IPS-18c (cell line): ENCODE data around the gene SALL4.
A peak's percentile ranks its signal among the peaks of the same experiment; 100 is the strongest.
"Not testable (repeated sequence)": the region's sequence is repeated elsewhere in the genome, so short reads cannot be mapped to it uniquely, and the experiment has no call there.

Source experiments
- H3K4me3 ChIP-seq: 2 replicates; pipeline ENCODE4 v1.7.0; 2013; ENCODE audit warnings: low read depth, mild to moderate bottlenecking, low read length, moderate library complexity; ENCODE audit not compliant: insufficient read depth
- H3K9me3 ChIP-seq: one replicate; pipeline ENCODE4 v1.6.1; 2013; ENCODE audit warnings: mild to moderate bottlenecking, low read length, moderate library complexity; ENCODE audit not compliant: control insufficient read depth, insufficient read depth

SALL4 gene

DNA sequence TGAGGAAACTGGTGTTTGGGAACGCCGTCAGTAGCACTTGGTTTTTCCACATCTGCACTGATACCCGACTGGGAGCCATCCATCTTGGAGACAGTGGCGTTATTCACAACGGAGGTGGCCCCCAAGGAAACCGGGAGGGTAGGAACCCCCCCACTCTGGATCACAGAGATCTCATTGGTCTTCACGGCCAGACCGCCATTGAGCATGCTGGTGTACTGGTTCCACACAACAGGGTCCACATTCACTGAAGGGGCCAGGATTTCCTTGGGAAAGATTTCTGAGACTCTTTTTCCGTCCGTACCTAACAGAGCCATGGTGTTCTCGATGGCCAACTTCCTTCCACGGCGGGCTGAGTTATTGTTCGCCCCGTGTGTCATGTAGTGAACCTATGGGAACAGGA, 18.0 kb downstream of the SALL4 start:
- no peak overlapping the region for H3K4me3 ChIP-seq
- H3K9me3 ChIP-seq, result no peaks in the 10 kb centered on the region

DNA sequence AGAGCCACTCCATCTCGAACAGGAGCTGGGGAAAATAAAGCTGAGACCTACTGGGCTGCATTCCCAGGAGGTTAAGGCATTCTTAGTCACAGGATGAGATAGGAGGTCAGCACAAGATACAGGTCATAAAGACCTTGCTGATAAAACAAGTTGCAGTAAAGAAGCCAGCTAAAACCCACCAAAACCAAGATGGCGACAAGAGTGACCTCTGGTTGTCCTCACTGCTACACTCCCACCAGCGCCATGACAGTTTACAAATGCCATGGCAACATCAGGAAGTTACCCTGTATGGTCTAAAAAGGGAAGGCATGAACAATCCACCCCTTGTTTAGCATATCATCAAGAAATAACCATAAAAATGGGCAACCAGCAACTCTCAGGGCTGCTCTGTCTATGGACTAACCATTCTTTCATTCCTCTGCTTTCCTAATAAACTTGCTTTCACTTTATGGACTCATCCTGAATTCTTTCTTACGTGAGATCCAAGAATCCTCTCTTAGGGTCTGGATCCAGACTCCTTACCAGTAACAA, 24.0 kb downstream of the SALL4 start:
- H3K9me3 ChIP-seq, H3K4me3 ChIP-seq: not testable (repeated sequence)

DNA sequence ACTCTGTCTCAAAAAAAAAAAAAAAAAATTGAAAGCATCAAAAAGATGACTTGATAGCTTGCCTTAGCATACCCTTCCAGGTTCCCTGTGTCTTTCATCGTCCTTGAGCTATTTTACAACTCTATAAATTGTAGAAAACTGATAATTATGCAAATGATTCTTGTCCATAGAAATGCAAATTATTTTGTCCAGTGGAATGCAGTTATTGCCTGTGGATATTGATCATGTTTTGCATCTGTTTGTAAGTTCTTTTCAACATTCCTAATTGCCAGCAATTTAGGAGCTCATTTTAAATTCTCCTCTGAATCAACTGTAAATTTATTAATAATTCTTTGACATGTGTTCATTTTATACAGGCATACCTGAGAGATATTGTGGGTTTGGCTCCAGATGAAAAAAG, 27.1 kb downstream of the SALL4 start:
- no peaks in the 10 kb centered on the region for H3K9me3 ChIP-seq
- no peak overlapping the region for H3K4me3 ChIP-seq

DNA sequence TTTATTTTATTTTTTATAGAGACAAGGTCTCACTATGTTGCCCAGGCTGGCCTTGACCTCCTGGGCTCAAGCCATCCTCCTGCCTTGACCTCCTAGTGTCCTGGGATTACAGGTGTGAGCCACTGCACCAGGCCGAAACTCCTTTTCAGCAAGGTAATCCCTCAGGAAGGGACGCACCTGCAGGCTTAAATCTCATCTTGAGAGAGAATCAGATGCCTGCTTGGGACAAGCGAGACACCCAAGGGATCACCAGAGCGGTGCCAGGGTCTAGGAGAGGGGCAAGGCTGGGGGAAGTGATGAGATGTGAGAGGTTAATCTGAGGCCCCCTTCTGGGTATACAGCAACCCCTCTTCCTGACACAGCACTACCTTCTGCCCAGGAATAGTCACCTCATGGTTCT, 30.1 kb downstream of the SALL4 start:
- no peaks in the 10 kb centered on the region for H3K9me3 ChIP-seq
- no peak overlapping the region for H3K4me3 ChIP-seq

DNA sequence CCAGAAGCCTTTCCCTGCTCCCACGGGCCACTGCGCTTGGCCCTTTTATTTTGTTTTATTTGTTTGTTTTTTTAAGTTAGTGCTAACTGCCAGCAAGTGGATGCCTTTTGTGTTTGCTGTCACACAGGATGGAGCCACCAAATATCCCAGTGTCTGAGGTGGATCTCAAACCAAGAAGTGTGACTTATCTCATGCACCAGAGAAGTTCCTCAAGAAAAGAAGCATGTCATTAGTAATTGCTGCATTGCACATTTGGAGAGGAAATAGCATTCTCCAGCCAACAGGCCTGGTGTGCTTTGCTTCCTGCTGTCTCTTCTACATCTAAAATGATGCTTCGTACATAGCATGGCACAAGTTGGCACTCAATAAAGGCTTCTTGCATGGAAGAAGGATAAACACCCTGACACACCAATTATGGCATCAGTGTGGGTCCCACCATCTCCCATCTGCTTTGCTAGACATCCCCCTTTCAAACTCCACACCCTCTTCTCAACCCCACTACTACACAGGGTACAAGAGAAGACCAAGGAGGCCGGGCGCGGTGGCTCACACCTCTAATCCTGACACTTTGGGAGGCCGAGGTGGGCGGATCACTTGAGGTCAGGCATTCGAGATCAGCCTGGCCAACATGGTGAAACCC, 32.2 kb downstream of the SALL4 start:
- no peak overlapping the region for H3K4me3 ChIP-seq
- no peaks in the 10 kb centered on the region for H3K9me3 ChIP-seq

DNA sequence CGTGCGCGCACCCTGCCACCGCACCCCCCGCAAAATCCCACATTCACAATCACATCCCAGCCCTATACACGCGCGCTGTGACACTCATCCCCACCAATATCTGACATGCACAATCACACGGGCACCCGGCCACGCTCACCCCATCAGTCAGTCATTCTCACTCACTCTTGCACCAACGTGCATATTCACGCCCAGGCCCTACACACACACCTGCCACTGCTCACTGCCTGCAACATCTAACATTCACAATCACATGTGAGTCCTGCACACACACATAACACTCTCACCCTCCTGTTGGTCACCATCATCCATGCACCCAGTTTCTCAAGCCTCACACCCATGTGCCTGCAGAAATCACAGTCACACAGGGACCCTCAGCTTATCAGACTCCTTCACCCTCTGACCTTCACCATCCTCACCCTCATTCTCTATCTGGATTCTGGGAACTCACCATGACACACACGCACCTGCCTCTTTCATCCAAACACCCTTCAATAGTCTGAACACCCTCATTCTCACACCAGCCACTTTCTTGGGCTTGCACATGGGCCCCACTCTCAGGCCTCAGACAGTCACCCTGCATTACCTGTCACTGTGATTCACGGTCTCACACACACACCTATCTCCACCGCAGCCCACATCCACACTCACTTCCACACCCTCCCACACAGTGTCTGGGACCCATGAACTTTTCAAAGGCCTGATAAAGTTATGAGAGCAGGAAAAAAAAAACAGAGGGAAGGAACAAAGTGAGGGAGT, 33.4 kb downstream of the SALL4 start:
- no peaks in the 10 kb centered on the region for H3K9me3 ChIP-seq
- H3K4me3 ChIP-seq, result no peak overlapping the region

DNA sequence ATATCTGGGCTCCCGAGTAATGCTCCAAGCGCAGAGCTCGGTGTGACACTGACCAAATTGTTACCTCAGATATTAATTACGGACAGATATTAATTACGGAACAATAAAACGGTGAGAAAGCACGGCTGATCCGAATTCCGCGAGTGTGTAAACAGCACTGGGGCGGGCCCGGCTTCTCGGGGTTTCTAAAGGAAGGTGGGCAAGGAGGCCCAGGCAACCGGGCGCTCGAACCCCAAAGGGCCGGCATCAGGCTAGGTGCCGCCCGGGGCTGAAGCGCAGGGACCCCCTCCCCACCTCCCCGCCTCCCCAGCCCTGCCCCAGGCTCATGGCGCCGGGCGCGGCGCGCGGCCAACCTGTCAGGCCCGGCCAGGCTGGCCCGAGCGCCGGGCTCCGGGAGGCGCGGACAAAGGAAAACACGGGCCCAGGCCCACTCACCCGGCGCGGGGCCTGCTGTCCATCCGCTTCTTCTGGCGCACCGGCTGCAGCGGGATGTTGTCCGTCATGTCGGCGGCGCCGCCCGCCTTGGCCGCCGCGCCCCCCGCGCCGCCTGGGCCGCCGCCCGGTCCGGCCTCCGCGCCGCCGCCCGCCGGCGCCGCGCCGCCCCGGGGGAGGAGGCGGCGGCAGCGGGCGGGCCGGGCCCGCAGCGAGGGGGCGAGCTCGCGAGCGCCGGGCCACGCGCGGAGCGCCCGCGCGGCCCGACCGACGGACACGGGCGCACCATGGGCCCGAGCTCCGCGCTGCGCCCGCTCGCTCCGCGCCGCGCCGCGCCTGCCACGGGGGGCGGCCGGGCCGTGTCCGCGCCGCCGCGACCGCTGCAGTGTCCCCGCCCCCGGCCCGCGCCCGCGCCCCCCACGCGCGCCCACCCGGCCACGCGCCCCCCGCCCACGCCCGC, 34.2 kb downstream of the SALL4 start, which contains the start of gene ATP9A:
ATP9A (minus strand) TSS at position 524 of the 892 bp plus-strand sequence; CDS start at position 503, 21 bp downstream.
- Histone ChIP-seq H3K9me3 (no peaks in the 10 kb centered on the region), H3K4me3 (peak within 1 kb of the TSS; percentile 74)

DNA sequence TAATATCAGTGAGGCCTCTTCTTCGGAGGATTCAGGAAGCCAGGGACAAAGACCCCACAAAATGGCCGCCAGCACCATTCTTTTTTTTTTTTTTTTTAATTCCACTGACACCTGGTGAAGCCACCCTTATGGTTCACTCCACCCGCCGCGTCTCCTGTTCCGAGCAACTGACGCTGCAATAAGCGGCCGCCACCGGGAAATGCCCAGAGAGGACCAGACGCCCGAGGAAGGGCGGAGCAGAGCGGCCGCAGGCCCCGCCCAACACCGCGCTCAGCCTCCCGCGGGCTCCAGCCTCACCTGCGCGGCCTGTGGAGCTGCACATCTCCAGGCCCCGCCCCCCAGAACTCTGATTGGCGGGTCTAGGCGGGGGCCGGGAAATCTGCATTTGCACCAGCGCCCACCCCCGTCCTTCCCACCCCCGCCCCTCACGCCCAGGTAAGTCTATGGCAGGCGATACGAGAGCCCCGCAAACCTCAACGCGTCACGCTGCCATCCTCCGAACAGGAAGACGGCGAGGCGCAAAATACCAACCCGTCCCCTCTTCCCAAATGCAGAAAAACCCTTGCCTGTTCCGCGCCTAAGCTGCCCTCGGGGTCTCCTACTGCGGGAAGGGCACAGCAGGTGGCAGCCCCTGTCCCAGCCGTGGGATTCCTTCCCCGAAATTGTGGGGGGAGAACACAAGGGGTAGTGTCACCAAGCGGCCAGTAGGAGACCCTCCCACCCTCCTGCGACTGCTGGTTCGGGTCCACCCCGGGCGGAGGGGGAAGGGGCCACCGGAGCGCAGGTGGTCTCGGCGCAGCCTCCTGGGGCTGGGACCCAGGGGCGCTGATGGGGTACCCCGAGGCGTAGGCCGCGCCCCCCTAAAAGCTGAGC, 35.1 kb downstream of the SALL4 start:
- H3K9me3 ChIP-seq, result no peaks in the 10 kb centered on the region
- peak overlapping the region; percentile 74 for H3K4me3 ChIP-seq

DNA sequence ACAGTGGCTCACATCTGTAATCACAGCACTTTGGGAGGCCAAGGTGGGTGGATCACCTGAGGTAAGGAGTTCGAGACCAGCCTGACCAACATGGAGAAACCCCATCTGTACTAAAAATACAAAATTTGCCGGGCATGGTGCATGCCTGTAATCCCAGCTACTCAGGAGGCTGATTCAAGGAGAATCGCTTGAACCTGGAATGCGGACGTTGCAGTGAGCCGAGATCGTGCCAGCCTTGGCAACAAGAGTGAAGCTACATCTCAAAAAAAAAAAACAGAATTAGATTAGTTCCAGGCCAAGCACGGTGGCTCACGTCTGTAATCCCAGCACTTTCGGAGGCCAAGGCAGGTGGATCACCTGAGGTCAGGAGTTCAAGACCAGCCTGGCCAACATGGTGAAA, 36.9 kb downstream of the SALL4 start:
- H3K4me3 ChIP-seq, H3K9me3 ChIP-seq: not testable (repeated sequence)

DNA sequence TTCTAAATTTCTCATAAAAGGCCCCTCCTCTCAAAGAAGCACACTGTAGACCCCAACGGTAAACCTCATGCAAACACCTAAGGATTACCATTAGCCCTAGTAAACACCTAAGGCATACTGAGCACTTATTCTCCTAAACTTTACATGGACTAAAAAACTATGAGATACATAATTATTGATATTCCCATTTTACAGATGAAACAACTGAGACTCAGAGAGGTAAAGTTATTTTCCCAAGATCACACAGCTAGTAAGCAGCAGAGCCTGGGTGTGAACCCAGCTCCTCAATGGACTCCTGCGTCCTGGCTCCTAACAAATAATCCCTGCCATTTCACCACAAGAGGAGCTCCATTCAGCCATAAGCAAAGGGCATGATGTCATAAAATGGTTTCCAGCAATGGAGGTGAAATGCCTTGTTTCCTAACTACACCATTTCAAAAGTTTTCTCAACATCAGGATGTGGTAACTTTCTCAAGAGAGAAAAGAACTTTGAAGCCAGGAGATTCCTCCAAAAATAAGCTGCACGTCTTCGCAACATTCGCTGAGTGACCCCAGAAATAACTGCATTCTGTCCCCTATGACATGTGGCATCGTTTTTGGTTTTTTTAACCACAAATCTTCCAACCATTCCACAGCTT, 38.2 kb downstream of the SALL4 start:
- no peaks in the 10 kb centered on the region for H3K9me3 ChIP-seq
- no peak overlapping the region for H3K4me3 ChIP-seq

DNA sequence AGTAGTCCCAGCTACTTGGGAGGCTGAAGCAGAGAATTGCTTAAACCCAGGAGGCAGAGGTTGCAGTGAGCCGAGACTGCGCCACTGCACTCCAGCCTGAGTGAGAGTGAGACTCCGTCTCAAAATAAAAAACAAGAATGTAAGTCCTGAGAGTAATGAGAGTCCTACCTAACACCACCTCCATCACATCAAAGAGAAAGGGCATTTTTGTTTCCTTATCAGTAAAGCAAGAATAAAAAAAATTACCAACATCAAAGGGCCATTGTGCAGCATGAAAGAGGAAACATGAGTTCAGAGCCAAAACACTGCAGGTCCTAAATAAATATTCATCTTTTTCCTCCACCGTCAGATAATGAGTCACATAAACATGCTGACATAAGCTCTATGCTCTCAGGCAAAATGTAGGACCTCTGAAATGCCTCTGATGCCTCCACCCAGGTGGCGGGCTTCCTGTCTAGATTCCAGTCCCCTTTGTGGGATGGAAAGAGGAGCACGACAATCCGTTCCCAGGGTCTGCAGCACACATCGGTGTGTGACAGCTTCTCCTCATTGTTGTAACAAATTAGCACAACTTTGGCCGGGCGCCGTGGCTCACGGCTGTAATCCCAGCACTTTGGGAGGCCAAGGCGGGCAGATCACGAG, 41.3 kb downstream of the SALL4 start:
- Histone ChIP-seq H3K9me3 (no peaks in the 10 kb centered on the region), H3K4me3 (no peak overlapping the region)

DNA sequence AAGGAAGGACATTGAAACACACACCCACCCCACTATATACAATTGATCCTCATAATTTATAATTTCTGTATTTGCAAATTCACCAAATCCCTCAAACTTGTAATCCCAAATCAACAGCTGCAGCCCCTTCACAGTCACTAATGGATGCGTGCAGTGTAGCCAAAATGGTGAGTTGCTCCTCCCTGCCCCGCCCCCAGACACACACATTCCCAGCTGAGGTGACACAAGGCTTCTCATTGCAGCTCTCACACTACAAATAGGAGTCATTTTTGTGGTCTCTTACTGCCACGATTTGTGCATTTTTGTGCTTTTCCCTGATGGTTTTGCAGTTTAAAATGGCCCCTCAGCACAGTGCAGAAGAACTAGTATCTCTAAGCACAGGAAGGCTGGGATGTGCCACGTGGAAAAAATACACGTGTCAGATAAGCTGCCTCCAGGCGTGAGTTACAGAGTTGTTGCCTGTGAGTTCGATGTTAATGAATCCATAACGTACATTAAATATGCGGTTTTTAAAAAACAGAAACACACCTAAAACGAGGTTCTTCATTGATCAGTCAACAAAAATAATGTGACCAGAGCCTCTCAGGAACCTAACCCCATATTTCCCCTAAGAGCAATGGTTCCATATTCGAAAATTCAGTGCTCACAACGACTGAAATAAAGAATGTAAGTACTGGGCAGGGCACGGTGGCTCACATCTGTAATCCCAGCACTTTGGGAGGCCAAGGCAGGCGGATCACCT, 42.4 kb downstream of the SALL4 start:
- no peak overlapping the region for H3K4me3 ChIP-seq
- no peaks in the 10 kb centered on the region for H3K9me3 ChIP-seq

DNA sequence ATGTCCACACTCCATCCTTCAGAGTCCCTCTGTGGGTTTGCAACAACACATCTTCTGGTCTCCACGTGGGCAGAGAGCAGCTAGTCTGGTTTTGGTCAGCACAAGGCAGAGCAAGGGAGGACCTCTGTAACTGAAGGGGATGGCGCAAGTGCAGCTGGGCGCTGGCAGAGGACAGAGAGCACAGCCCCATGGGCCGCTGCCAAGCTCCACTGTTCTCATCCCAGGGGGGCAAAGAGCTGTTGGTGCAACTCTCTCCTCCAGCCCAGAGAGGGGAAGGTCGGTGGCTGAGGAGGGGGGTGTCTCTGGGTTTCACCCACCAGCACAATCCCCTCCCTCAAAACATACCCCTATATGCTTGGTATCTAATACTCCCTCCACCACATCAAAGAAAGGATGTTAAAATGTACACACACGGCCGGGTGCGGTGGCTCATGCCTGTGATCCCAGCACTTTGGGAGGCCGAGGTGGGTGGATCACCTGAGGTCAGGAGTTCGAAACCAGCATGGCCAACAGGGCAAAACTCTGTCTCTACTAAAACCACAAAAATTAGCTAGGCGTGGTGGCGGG, 43.3 kb downstream of the SALL4 start:
- H3K9me3 ChIP-seq, result no peaks in the 10 kb centered on the region
- H3K4me3 ChIP-seq, result no peak overlapping the region

DNA sequence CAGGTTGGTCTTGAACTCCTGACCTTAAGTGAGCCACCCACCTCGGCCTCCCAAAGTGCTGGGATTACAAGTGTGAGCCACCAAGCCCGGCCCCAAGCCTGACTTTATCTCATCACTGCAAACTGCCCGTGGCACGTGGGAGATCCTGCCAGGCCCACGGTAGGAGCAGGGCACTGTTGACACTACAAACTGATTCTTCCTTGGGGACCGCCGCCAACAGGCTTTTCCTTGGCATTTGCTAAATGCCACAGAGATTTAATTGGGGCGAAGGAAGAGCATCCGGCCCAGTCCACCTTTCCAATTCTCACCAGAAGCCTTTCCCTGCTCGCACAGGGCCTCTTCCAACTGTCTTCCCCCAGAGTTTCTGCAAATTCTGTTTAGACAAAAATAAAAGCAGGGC, 45.1 kb downstream of the SALL4 start:
- H3K9me3 ChIP-seq, result no peaks in the 10 kb centered on the region
- no peak overlapping the region for H3K4me3 ChIP-seq

DNA sequence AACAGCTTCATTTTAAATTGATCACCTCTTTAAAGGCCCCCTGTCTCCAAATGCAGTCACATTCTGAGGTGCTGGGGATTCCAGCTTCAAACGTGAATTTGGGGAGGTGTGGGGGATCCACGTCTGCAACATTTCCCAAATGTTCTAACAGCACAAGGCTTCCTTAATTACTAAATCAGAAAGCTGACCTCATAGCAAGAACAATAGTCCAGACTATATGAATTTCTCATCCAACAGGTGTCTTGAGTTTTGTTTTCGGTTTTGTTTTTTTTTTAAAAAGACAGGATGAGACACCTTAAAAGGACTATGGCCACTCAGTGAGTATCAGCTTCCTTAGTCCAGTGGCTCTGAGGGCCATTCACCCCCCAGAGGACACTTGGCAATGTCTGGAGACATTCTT, 45.7 kb downstream of the SALL4 start:
- no peak overlapping the region for H3K4me3 ChIP-seq
- no peaks in the 10 kb centered on the region for H3K9me3 ChIP-seq
